ENCODE results near the gene TM4SF4.
"Not testable (repeated sequence)": the region's sequence is repeated elsewhere in the genome, so short reads cannot be mapped to it uniquely, and the experiment has no call there.

TM4SF4 gene, protein sequence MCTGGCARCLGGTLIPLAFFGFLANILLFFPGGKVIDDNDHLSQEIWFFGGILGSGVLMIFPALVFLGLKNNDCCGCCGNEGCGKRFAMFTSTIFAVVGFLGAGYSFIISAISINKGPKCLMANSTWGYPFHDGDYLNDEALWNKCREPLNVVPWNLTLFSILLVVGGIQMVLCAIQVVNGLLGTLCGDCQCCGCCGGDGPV

DNA sequence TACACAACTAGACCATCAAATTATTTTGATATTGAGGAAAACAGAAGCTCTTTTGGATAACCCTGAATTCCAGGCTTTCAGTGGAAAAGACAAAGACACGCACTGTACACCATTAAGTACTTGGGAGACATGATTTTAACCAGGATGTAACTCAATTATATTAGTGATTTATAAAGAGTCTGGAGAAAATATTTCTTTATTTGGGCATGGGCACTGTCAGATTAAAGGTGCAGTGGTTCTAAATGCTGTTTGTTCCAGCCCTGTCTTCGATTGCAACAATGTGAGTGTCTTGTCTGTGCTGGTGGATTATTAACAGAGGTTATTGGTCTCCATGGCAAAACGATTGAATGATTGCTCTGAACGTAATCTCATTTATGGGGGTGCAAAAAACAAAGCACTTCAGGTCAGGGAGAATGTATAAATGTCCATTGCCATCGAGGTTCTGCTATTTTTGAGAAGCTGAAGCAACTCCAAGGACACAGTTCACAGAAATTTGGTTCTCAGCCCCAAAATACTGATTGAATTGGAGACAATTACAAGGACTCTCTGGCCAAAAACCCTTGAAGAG, at the start of gene TM4SF4:
Gene TM4SF4 (plus strand): TSS at position 448 of the 568 bp plus-strand sequence. CDS start 181 bp downstream, outside the sequence.
- no peak for DNase-seq (ENCODE audit: low read depth)

DNA sequence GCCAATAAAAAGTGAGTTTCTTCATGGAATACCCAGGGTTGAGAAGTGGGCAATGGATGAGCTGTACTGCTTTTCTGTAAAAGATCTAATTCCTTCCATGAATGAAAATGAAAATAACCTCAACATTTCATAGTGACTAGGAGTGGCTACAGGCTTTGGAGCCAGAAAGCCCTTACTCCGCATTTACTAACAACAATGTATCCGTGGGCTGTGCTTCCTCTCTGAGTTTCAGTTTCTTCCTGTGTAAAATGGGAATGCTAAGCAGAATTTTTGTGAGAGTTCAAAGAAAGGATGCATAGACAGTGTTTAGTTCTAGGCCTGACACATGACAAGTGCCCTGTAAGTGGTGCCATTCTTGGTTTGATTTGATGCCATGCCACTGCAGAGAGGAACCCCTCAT, 49.6 kb upstream of the TM4SF4 start:
- DNase-seq (ENCODE audit: low read depth): no peak

DNA sequence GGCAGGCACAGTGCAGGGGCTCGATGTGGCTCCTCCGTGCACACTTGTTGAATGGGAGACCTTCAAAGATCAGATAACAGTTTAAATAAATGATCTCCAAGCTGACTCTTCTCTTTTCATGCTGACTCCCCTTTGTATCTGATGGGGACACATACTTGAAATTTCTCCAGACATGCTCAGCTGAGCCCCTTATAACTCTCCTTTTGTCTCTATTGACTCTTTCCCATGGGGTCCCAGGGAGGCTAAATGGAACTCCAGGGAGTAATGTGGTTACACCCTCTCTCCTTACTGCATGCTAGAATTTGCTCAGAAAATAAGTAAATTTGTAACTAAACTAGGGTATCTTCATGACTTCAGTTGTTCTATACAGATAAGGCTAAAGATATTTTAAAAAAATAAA, 48.2 kb upstream of the TM4SF4 start:
- no peak for DNase-seq (ENCODE audit: low read depth)

DNA sequence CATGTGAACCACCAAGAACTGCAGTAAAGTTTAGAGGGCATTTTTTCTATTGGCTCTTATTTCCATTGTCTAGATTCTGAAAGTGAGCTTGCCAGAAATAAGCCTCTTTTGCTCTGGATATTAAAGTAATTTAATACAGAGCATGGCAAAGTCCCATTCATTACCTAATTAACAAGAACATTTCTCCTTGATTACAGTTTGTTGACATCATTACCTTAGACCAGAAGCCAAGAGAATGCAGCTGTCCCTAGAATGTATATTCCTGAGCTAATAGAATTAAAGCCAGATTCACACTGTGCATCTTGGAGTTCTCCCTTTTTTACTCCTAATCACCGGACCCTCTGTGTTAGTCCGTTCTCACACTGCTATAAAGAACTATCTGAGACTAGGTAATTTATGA, 46.4 kb upstream of the TM4SF4 start:
- no peak for DNase-seq (ENCODE audit: low read depth)

DNA sequence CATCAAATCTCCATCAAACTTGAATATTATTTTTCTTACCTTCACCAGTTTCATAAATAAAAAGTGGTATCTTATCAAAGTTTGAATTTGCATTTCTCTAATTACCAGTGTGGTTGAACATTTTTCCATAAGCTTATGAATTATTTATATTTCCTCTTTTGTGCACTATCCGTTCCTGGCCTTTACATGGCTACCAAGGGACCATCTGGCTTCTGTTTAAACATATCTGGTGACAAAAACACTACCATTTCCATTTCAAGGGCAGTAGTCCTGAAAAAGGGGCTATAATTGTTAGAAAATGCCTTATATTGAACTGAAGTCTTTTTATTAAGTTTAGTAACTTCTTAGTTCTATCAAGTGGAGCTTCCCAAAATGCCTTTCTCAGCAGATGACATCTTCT, 44.3 kb upstream of the TM4SF4 start:
- no peak for DNase-seq (ENCODE audit: low read depth)

DNA sequence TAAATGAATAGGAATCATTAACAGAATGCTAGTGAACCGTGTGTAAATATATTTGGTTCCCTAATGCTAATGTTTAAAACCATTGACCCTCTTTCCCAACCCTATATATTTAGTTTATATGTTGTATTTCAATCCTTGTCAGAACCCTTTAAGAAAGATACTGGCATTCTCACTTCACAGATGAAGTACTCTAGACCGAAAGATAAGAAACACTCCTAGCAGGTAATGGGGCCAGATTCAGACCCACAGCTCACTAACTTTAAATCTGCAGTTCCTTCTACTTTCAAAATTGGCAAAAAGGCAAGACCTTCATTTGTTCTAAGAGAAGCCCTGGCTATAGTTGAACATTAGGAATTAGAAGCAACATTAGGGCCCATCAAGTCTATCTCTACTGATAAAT, 42.3 kb upstream of the TM4SF4 start:
- DNase-seq (ENCODE audit: low read depth): no peak

DNA sequence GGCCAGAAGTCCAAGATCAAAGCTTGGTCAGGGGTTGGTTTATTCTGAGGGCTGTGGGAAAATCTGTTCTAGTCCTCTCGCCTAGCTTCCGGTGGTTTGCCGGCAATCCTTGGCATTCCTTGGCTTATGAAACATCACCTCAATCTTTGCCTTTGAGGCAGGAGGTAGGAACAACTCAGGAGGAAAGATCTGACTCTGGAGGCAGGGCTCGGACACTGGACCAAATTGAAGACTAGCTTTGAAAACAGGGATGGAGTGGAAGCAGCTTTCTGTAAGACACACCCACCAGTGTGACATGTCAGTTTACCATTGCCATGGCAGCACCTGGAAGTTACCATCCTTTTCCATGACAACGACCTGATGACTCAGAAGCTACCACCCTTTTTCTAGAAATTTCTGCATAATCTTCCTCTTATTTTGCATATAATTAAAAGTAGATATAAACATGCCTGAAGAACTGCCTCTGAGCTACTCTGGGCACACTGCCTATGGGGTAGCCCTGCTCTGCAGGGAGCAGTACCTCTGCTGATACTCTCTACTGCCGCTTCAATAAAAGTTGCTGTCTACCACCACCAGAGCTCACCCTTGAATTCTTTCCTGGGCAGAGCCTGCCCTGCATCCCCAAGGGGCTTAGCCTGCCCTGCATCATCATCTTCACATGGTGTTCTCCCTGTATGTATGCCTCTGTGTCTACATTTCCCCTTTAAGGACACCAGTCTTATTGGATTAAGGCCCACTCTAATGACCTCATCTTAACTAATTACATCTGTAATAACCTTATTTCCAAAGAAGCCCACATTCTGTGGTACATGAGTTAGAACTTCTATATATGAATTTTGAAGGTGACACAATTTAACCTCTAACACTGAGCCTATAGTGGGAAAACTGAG, 38.3 kb upstream of the TM4SF4 start:
- no peak for DNase-seq (ENCODE audit: low read depth)

DNA sequence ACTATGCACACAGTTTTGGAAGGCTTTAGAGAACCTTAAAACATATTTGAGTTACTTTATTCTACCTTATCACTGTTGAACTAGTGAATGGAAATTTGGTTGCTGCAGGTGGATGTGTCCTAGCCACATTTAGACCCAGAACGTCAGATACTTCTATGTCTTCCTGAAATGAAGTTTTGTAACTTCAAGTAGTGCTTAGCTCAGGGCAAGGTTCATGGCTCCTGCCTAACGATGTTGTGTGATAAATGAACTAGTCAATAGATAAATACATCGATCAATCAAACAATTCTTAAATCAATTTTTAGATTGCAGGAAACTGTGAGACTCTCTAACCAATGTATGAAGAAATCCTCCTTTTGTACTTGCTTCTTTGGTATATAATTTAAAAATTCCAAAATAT, 37.2 kb upstream of the TM4SF4 start:
- no peak for DNase-seq (ENCODE audit: low read depth)

DNA sequence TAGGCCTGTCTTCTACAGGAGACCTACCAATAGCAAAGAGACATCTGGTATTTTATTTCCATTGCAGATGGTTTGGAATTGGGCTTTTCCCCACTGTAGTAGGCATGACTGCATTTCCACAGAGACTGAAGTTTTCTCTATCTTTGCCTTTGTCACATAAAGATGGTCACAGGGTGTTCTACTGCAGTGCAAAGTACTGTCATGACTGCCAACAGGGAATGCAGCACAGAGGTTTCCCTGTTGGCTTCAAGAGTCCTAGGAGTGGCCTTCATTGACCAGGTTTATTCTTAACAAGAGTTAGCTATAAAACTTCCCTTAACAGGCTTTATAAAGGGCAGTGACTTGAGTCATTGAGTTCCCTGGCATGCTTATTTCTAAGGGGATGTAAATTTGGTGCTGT, 36.8 kb upstream of the TM4SF4 start:
- no peak for DNase-seq (ENCODE audit: low read depth)

DNA sequence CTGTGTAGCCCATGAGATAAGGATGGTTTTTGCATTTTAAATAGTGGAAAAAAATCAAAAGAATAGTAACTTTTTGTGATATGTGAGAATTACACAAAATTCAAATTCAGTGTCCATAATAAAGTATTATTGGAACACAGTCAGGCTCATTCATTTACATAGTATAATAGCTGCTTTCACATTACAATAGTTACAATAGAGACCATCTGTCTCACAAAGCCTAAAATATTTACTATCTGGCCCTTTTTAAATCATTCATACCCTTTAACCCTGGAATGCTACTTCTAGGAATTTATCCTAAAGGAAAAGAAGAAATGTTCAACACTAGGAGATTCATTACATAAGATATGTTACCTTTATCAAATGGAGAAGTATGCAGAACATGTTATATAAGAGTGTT, 35.5 kb upstream of the TM4SF4 start:
- no peak for DNase-seq (ENCODE audit: low read depth)

DNA sequence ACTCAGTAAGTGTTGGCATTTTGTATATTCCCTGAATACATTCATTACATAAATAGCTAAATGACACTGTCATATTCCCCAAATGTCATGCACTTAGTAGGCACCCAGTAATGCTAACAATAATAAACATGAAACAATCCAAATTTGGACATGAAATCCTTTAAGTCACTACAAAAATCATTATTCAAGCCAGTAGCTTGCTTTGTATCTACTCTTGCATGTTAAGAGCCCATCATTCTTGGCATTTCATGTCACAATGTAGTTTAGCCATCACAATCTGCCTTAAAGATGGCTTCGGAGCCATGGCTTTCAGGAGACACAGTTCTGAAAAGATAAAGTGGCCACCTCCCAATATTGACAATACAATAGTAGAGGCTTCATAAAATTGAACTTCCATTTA, 32.9 kb upstream of the TM4SF4 start:
- no peak for DNase-seq (ENCODE audit: low read depth)

DNA sequence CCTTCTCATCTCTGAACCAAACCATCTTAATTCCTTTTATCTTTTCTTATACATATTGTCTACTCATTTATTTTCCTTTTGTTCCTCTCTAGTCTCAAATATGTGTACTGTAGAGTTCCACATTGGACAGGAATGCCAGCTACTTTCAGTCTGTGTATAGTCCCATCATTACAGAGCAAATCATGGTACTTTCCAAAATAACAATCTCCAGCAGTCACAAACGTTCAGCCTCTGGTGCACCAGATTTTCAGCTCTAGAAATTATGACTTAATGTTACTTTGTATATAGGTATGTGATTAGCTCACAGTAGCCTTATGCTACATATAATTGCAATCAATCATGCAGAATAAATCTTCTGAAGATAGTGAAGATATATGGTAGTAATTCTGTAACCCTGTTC, 32.5 kb upstream of the TM4SF4 start:
- DNase-seq (ENCODE audit: low read depth): no peak

DNA sequence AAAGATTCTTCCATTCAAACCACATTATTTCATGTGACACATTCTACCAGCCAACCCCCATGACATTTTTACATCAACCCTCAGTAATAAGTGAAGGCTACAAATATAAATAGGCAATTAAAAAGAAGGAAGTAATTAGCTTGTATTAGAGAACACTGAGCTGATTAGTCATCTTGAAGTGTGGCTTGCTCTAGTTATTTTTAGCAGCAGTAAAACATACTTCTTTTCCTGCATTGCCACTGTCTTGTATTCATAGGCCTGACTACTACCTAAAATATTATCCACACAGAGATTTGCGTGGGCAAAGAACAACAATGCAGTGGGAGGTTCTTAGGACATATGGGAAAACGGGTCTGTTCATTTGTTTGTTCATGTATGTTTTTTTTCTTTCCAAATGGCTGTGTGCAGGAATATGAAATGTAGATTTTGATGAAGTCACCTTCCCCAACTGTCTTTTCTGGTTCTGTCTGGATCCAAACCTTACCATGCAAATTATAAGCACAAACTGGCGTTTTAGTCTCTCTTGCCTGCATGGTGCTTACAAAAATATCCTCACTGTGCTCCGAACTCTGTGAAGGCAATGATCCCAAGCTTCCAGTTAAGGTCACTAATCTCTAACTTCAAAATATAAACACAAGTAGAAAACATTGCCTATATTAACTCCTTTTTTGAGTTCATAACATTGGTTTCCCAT, 31.5 kb upstream of the TM4SF4 start:
- peak; percentile 43 for DNase-seq (ENCODE audit: low read depth)

DNA sequence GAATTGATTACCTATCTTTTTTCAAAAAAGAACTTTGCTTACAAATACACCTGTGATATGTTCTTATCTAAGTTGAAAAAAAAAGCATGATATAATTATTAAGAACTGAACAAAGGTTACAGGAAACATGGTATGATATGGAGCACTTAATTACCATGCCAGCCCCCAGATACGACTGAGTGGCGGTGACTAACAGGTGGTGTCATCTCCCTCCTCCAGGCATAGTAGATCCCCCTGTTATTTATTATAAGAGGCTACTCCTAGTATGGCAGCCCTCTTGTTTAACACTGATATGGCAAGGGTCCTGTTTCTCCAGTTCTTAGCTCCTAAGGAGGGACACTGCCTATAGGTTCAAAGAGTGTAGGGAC, 31.0 kb upstream of the TM4SF4 start:
- DNase-seq (ENCODE audit: low read depth): no peak

DNA sequence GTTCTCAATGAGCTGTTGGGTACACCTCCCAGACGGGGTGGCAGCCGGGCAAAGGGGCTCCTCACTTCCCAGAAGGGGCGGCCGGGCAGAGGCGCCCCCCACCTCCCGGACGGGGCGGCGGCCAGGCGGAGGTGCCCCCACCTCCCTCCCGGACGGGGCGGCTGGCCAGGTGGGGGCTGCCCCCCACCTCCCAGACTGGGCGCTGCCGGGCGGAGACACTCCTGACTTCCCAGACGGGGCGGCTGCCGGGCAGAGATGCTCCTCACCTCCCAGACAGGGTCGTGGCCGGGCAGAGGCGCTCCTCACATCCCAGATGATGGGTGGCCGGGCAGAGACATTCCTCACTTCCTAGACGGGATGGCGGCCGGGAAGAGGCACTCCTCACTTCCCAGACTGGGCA, 29.6 kb upstream of the TM4SF4 start:
- not testable (repeated sequence) for DNase-seq (ENCODE audit: low read depth)

DNA sequence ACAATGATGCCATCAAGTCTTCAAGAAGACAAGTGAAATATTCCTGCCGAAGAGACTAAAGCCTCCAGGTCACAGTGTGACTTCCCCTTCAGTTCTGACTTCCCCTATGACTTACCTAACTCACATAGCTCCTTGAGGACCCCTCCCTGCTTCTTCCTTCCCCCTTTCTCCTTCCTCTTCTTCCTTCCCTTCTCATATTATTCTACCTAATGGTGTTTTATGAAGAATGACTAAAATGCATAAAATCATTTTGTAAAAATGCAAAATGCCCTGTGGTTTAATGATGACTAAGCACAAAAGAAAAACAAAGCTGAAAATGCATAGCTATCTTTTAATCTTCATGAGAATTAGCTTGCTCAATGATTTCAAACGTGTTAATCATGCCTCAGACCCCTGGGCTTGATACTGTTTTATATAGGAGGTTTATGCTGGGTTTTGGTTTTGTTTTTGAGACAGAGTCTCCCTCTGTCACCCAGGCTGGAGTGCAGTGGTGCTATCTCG, 26.1 kb upstream of the TM4SF4 start:
- DNase-seq (ENCODE audit: low read depth): peak; percentile 42

DNA sequence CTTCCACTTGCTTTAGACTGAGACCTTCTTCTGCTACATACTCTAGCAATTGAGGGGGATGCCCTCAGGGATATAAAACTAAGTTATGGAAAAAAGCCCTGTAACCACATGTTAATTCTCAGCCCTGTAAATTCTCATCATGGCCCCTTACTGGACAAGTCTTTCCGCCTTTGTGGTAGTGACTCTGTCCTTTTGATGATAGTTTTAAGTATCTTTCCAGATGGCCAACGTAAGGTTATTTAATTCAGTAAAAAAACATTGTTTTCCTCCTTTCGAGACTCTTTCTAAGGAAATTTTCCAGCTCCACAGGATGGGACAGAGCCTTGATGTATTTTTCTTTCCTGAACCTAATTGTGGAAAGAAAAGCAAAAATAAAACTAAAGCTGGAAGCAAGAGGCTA, 25.3 kb upstream of the TM4SF4 start:
- no peak for DNase-seq (ENCODE audit: low read depth)

DNA sequence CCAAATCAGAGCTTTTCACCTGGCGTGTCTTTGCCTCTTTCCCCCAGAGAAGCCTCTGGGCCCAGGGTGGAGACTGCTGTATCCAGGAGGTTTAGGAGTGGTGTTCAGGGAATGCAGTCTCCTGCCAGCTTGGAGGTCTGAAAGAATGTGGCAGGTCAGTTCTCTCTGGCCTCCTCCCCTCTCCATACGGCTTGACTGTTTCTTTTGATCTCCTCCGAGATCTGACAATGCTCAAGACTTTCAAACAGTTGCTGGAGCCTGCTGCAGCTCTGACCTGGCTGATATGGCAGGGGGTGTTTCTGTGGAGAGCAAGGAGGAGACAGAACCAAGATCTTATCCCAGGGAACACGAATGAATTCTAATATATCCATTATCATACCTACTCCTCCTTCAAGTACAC, 24.7 kb upstream of the TM4SF4 start:
- no peak for DNase-seq (ENCODE audit: low read depth)

DNA sequence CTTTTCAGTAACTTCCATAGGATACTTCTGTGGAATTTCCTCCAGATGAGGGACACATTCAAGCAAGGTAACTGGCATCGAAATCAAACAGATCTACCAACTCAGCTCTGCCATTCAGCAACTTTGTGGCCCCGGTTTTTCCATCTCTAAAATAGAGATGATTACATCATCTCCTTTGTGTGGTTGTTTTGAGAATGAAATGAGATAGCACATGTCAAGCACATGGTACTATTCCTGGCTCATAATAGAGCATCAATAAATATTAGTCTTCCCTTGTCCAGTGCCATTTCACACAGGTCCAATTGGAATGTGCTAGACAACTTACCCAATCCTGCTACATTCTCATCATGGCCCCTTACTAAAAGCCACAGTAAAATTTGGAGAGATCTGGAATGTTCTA, 24.2 kb upstream of the TM4SF4 start:
- no peak for DNase-seq (ENCODE audit: low read depth)

DNA sequence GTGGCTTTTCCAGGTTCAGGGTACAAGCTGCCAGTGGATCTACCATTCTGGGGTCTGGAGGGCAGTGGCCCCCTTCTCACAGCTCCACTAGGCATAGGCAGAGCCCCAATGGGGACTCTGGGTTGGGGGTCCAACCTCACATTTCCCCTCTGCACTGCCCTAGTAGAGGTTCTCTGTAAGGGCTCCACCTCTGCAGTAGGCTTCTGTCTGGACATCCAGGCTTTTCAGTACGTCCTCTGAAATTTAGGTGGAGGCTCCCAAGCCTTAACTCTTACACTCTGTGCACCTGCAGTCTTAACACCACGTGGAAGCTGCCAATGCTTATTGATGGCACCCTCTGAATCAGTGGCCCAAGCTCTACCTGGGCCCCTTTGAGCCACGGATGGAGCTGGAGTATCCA, 22.5 kb upstream of the TM4SF4 start:
- DNase-seq (ENCODE audit: low read depth): no peak

DNA sequence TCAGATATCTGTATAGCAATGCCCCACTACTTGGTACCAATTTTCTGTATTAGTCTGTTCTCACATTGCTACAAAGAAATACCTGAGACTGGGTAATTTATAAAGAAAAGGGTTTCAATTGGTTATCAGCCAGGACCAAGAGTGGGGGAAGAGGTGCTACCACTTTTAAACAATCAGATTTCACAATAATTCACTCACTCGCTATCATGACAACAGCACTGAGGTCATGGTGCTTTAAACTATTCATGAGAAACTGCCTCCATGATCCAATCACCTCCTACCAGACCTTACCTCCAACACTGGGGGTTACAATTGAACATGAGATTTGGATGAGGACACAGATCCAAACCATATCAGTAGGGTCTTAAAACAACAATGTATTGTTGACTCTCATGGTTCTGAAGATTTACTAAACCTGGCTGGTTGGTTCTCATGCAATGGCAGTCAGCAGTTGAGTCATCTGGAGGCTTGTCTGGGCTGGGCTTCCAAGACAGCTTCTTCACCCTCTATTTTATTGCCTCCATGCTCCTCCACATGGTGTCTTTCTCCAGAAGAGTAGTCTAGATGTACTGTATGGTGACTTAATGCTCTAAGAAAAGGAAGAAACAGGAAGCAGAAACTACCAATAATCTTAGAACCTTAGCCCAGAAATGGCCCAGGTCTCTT, 21.2 kb upstream of the TM4SF4 start:
- DNase-seq (ENCODE audit: low read depth): no peak

DNA sequence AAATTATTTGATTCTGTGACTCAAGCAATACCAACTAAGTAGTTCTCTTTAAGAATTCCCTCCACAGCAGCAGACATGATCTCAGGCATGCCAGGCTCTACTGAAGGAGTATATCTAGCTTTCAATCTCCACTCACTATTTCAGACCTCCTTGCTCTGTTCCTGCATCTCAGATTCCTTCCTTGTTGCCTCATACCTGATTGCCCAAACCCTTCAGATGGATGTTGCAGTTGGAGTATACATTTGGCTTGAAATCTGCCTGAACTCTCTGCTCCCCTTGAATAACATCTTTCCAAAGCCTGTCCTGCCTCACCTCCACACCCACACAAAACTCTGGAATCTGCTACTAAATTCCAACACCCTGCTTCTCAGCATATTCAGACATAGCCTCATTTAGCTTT, 19.8 kb upstream of the TM4SF4 start:
- DNase-seq (ENCODE audit: low read depth): peak; percentile 46
